ENCODE results near the gene MCCC1.

- TF ChIP-seq CTCF (IDR thresholded peaks at IDR 0.05; ENCODE audit: insufficient read depth, low read length, poor library complexity, severe bottlenecking), result no peak
- no peak for TF ChIP-seq EZH2phosphoT487 (conservative IDR thresholded peaks at IDR 0.05; ENCODE audit: low read length)
Observed at GRCh38 chr3:183092256-183092655, 7.0 kb downstream of the MCCC1 start.
